Endodermal cell (in vitro differentiated cells): ENCODE measurements around the gene MKLN1. TPM values are rescaled to one million over a fixed set of nuclear protein-coding genes. Genes with fewer than 3 reads are reported as not detected.

ENCODE experiments used
- DNase-seq: peaks from one replicate; pipeline ENCODE4 v3.0.0-alpha.2; 2017
- H3K27ac ChIP-seq: 2 replicates; pipeline ENCODE4 v1.5.1; 2013; ENCODE audit warnings: mild to moderate bottlenecking, low read depth, low read length, moderate library complexity
- H3K27me3 ChIP-seq: 2 replicates; pipeline ENCODE4 v1.6.1; 2013; ENCODE audit warnings: mild to moderate bottlenecking, low read length, moderate library complexity; ENCODE audit not compliant: insufficient read depth, control insufficient read depth, poor library complexity, severe bottlenecking
- H3K36me3 ChIP-seq: 2 replicates; pipeline ENCODE4 v1.7.0; 2013; ENCODE audit warnings: mild to moderate bottlenecking, low read length, moderate library complexity; ENCODE audit not compliant: control insufficient read depth, insufficient read depth
- H3K4me1 ChIP-seq: one replicate; pipeline ENCODE4 v1.7.0; 2013; ENCODE audit warnings: low read length; ENCODE audit not compliant: control insufficient read depth, insufficient read depth
- H3K4me3 ChIP-seq: 2 replicates; pipeline ENCODE4 v1.5.1; 2013; ENCODE audit warnings: mild to moderate bottlenecking, low read length, moderate library complexity
- H3K9ac ChIP-seq: 2 replicates; pipeline ENCODE4 v1.6.1; 2013; ENCODE audit warnings: mild to moderate bottlenecking, low read length, moderate library complexity; ENCODE audit not compliant: poor library complexity, severe bottlenecking; ENCODE audit errors: extremely low read depth
- H3K9me3 ChIP-seq: 2 replicates; pipeline ENCODE4 v1.6.1; 2013; ENCODE audit warnings: mild to moderate bottlenecking, low read length, moderate library complexity; ENCODE audit not compliant: control insufficient read depth
- H3K27ac Mint-ChIP-seq: 2 replicates; pipeline ENCODE4 v1.8.0; 2020; ENCODE audit warnings: mixed read lengths
- H3K27me3 Mint-ChIP-seq: 2 replicates; pipeline ENCODE4 v1.8.0; 2021; ENCODE audit warnings: mild to moderate bottlenecking, mixed read lengths; ENCODE audit not compliant: insufficient read depth
- H3K36me3 Mint-ChIP-seq: 2 replicates; pipeline ENCODE4 v1.8.0; 2020; ENCODE audit warnings: low read depth, mixed read lengths
- H3K4me1 Mint-ChIP-seq: 2 replicates; pipeline ENCODE4 v1.8.0; 2020; ENCODE audit warnings: mixed read lengths
- H3K4me3 Mint-ChIP-seq: 2 replicates; pipeline ENCODE4 v1.8.0; 2020; ENCODE audit warnings: mild to moderate bottlenecking, moderate library complexity, mixed read lengths
- H3K9me3 Mint-ChIP-seq: 2 replicates; pipeline ENCODE4 v1.8.0; 2020; ENCODE audit warnings: mild to moderate bottlenecking, mixed read lengths
- CTCF ChIP-seq: fragments of 200-600 bp; sonication (generic); conservative IDR thresholded peaks from 2 replicates; pipeline ENCODE4 v1.5.0; 2021; ENCODE audit warnings: antibody characterized with exemption, mild to moderate bottlenecking
- WGBS, 2 experiments: methylation state at CpG; one replicate each; pipeline versions ENCODE4 v1.1.5 to v1.1.7; 2013; ENCODE audit warnings: missing lambda C conversion rate in 2 of 2, mixed read lengths in 1 of 2; ENCODE audit not compliant: insufficient coverage in 1 of 2, insufficient read length in 1 of 2; 5-methylcytosine and 5-hydroxymethylcytosine counted together
- total RNA-seq, 2 donors: library from RNA; stranded (reverse); fragmentation: NEBNext Ultra II Directional in 1 of 2; extraction: Animal tissue kit (Norgen Biotek cat#: 25700) in 1 of 2; gene quantifications; 2 replicates in 1 of 2; 3 replicates in 1 of 2; pipeline ENCODE4 v1.2.1, GENCODE V29; 2021

The MKLN1 gene
- total RNA-seq, 2 donors from 2014 or later, result 69.3 to 71.8 TPM

GRCh38 chr7:131482800-131483199, 155.1 kb downstream of the MKLN1 start:
- Mint-ChIP-seq H3K27me3 (no peaks in the 10 kb centered on the region), H3K36me3 (peaks cover 7% of the 10 kb centered on the region), H3K4me3 (no peak overlapping the region), H3K4me1 (peaks cover 30% of the 10 kb centered on the region), H3K9me3 (no peaks in the 10 kb centered on the region), H3K27ac (no peak overlapping the region)
- Histone ChIP-seq H3K9ac (no peak overlapping the region), H3K27ac (no peak overlapping the region), H3K9me3 (no peaks in the 10 kb centered on the region), H3K27me3 (no peaks in the 10 kb centered on the region), H3K36me3 (peaks cover 26% of the 10 kb centered on the region), H3K4me3 (no peak overlapping the region), H3K4me1 (peaks cover 12% of the 10 kb centered on the region)
- no peak for TF ChIP-seq CTCF
- no peak for DNase-seq
- 93 to 98% methylated on average over 2 of the region's 2 CpGs for WGBS, 2 experiments

DNA sequence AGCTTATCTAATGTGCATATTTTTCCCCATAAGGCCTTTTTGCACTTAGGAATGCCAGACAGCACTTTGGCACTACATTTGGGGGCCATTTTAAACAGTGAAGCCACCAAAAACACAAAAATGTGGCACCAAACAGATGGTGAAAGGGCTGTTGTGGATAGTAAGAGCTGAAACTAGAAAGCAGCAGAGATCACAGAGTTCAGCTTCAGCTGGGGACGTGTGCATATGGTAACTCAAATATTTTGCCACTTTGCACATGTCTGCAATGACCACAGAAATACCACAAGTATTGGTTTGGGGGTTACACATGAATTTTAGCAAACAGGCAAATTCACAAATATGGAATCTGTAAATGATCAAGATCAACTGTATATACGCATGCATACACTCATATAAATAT, 155.9 kb downstream of the MKLN1 start:
- Histone ChIP-seq H3K9me3 (no peaks in the 10 kb centered on the region), H3K36me3 (peaks cover 26% of the 10 kb centered on the region), H3K9ac (no peak overlapping the region), H3K27ac (no peak overlapping the region), H3K4me1 (peaks cover 12% of the 10 kb centered on the region), H3K27me3 (no peaks in the 10 kb centered on the region), H3K4me3 (no peak overlapping the region)
- WGBS, 2 experiments, result 88 to 100% methylated on average over 1 of the region's 2 CpGs
- no peak overlapping the region for H3K4me3 Mint-ChIP-seq
- peaks cover 26% of the 10 kb centered on the region for H3K4me1 Mint-ChIP-seq
- H3K36me3 Mint-ChIP-seq, result peaks cover 8% of the 10 kb centered on the region
- no peak overlapping the region for H3K27ac Mint-ChIP-seq
- no peak for DNase-seq
- TF ChIP-seq CTCF, result no peak
- no peaks in the 10 kb centered on the region for H3K27me3 Mint-ChIP-seq
- H3K9me3 Mint-ChIP-seq, result no peaks in the 10 kb centered on the region

DNA sequence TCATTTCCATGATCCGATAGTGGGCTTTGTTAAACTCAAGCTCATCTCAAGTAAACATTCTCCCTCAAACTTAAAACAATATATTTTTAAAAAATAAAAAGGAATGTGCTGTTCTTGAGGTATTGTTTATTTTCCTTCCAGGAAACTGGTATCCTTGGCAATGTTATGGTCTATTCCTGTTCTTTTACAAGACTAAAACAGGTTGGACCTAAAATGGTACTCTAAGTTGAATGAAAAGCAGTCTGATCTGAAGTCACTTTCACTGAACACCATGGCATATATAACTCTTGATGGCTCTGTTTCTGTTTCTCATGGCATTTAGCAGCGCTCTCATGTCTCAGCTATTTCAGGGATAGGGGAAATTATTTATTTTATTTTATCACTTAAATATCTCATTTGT, 158.7 kb downstream of the MKLN1 start:
- Histone ChIP-seq H3K4me1 (peaks cover 7% of the 10 kb centered on the region), H3K9me3 (no peaks in the 10 kb centered on the region), H3K9ac (no peak overlapping the region), H3K36me3 (peaks cover 29% of the 10 kb centered on the region), H3K4me3 (no peak overlapping the region), H3K27ac (no peak overlapping the region), H3K27me3 (no peaks in the 10 kb centered on the region)
- H3K27me3 Mint-ChIP-seq, result no peaks in the 10 kb centered on the region
- no peak for TF ChIP-seq CTCF
- DNase-seq, result no peak
- peaks cover 12% of the 10 kb centered on the region for H3K4me1 Mint-ChIP-seq
- no CpG with 5 or more reads among the region's 2 CpGs for WGBS, 2 experiments
- peaks cover 10% of the 10 kb centered on the region for H3K36me3 Mint-ChIP-seq
- H3K27ac Mint-ChIP-seq, result no peak overlapping the region
- H3K9me3 Mint-ChIP-seq, result no peaks in the 10 kb centered on the region
- no peak overlapping the region for H3K4me3 Mint-ChIP-seq
